PFSK-1 (cell line): Measurements from ENCODE around the gene TCOF1.

Experiments
- FOXP2 ChIP-seq: optimal IDR thresholded peaks from 2 replicates; pipeline ENCODE3; 2011; ENCODE audit warnings: borderline replicate concordance, control low read depth, inconsistent platforms; ENCODE audit not compliant: insufficient read depth; ENCODE audit errors: extremely low read length, extremely low read depth
- POLR2AphosphoS5 ChIP-seq: IDR thresholded peaks from 2 replicates; pipeline ENCODE4 v1.6.1; 2012; ENCODE audit warnings: low read depth, mild to moderate bottlenecking, control low read depth, low read length, moderate library complexity
- SIN3A ChIP-seq: IDR thresholded peaks from 2 replicates; pipeline ENCODE4 v1.6.1; 2012; ENCODE audit warnings: mild to moderate bottlenecking, low read length, moderate library complexity, borderline replicate concordance; ENCODE audit not compliant: insufficient read depth
- TAF1 ChIP-seq: IDR thresholded peaks from 2 replicates; pipeline ENCODE4 v1.6.1; 2012; ENCODE audit warnings: low read length, control low read depth, borderline replicate concordance; ENCODE audit not compliant: insufficient read depth
- TF ChIP-seq, protein P1 (sequence below), 2 experiments: IDR thresholded peaks; 2 replicates each; pipeline versions ENCODE4 v1.6.1 to v1.8.0; 2011 to 2012; ENCODE audit warnings: low read depth in 2 of 2, low read length in 2 of 2, control low read depth in 1 of 2, inconsistent platforms in 1 of 2, mild to moderate bottlenecking in 1 of 2, moderate library complexity in 1 of 2; ENCODE audit not compliant: insufficient read depth in 1 of 2

TCOF1 gene

DNA sequence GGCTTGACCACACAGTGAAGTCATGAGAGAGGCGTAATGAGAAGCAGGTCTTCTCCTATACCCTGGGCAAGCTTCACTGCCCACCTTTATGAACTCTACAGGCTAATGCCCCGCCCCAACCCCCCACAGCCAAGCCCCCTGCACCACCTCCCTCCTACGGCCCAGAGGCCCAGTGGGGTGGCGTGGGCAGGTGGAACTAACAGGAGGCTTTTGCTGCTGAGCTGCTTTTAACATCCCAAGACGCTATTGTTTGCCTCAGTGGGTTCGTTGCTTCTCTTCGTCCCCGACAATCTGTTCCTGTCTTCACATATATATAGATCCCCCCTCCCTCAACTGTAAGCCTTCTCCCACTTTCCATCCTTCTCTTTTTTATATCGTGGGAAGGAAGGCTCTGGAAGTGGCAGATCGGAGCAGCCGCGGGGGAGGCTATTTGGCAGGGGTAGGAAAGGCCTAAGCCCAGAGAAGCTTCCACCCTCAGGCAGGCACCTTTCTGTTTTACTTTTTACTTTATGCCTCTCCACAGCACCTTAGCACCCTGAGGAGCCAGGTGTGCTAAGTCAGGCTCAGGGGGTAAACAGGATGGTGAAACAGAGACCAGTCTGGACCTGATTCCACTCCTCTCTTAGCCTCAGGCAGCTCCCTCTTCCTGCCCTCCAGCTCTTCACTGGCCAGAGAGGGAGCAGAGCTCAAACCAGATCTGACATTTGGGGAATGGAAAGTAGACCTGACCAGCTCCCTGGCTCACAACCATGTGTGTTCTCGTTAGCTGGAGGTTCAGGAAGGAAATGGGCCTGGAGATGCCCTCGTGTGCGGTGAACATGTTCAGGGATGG is 28.7 kb downstream of the TCOF1 start:
- TF ChIP-seq SIN3A (no peak), FOXP2 (no peak), POLR2AphosphoS5 (no peak), TAF1 (no peak)
- TF ChIP-seq, protein P1, sequence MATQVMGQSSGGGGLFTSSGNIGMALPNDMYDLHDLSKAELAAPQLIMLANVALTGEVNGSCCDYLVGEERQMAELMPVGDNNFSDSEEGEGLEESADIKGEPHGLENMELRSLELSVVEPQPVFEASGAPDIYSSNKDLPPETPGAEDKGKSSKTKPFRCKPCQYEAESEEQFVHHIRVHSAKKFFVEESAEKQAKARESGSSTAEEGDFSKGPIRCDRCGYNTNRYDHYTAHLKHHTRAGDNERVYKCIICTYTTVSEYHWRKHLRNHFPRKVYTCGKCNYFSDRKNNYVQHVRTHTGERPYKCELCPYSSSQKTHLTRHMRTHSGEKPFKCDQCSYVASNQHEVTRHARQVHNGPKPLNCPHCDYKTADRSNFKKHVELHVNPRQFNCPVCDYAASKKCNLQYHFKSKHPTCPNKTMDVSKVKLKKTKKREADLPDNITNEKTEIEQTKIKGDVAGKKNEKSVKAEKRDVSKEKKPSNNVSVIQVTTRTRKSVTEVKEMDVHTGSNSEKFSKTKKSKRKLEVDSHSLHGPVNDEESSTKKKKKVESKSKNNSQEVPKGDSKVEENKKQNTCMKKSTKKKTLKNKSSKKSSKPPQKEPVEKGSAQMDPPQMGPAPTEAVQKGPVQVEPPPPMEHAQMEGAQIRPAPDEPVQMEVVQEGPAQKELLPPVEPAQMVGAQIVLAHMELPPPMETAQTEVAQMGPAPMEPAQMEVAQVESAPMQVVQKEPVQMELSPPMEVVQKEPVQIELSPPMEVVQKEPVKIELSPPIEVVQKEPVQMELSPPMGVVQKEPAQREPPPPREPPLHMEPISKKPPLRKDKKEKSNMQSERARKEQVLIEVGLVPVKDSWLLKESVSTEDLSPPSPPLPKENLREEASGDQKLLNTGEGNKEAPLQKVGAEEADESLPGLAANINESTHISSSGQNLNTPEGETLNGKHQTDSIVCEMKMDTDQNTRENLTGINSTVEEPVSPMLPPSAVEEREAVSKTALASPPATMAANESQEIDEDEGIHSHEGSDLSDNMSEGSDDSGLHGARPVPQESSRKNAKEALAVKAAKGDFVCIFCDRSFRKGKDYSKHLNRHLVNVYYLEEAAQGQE (IDR thresholded peaks at IDR 0.05; ENCODE audit: insufficient read depth in 1 of 2, low read depth in 2 of 2, low read length in 2 of 2), result no peak

DNA sequence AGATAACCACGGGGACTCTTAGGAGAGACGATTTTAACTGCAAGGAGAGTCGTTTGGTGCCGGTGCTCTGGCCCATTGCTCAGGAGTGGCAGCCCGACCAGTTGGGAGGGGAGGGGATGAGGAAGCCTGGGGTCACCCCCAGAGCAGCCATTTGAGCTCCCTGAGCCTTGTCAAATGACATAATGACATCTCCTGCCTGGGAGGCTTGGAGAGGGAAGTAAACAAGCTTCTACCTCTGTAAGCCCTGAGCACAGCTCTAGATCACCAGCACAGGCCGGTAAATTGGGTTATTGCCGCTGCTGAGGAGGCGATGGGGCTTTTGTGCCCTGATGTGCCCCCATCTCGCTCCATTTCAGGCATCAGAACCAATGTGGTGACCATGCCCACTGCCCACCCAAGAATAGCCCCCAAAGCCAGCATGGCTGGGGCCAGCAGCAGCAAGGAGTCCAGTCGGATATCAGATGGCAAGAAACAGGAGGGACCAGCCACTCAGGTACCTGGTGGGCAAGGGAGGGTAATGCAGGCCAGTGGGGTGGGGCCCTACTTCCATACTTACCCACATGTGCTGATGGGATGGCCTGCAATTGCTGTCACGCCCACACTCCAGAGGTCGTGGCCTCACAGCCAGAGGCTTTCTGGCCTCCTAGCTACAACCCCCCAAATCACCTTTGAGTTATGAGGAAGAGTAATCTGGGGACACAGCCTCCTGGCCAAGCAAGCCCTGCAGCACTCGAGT is 32.2 kb downstream of the TCOF1 start:
- TF ChIP-seq SIN3A (no peak), TAF1 (no peak), FOXP2 (no peak), POLR2AphosphoS5 (no peak)
- TF ChIP-seq, protein P1 (IDR thresholded peaks at IDR 0.05; ENCODE audit: insufficient read depth in 1 of 2, low read depth in 2 of 2, low read length in 2 of 2), result no peak

DNA sequence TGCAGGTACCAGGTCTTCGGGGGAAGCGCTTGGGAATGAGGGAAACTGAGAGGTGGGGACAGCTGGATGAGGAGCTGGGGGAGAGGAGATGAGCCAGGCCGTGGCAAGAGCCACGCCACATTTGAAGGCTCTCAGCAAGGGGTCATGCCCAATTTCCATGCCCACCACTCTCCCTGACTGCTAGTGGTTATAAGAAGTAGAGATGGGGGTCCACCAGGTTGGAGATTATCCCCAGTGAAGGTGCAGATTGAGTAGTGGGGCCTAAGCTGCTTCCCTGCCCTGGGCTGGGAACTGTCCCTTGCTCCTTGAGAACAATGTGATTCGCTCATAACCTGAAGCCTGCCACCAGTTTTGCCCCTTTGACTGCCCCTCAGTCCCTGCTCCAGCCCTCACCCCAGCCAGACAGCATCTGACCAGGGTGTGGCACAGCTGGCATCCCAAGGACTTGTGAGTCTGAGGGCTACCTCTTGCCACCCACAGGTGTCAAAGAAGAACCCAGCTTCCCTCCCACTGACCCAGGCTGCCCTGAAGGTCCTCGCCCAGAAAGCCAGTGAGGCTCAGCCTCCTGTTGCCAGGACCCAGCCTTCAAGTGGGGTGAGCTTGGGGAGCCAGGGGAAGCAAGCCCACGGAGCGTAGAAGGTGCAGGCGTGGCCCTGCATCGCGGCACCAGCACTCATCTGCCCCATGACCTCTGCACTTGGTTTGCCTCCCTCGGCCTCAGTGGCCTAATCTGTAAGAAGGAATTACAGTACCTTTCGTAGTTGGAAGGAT is 33.8 kb downstream of the TCOF1 start:
- TF ChIP-seq SIN3A (no peak), FOXP2 (no peak), POLR2AphosphoS5 (no peak), TAF1 (no peak)
- TF ChIP-seq, protein P1 (IDR thresholded peaks at IDR 0.05; ENCODE audit: insufficient read depth in 1 of 2, low read depth in 2 of 2, low read length in 2 of 2), result no peak

DNA sequence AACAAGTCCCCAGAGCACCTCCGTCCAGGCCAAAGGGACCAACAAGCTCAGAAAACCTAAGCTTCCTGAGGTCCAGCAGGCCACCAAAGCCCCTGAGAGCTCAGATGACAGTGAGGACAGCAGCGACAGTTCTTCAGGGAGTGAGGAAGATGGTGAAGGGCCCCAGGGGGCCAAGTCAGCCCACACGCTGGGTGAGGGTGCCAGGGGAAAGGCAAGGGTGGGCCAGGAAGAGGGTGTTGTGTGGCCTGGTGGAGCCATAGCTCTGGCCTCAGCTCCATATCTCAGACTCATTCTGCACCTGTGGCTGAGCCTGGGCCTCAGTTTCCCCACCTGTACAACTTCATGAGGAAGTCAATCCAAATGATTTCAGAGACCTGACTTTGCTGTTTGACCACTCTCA is 34.5 kb downstream of the TCOF1 start:
- TF ChIP-seq POLR2AphosphoS5 (no peak), FOXP2 (no peak), SIN3A (no peak), TAF1 (no peak)
- TF ChIP-seq, protein P1 (IDR thresholded peaks at IDR 0.05; ENCODE audit: insufficient read depth in 1 of 2, low read depth in 2 of 2, low read length in 2 of 2), result no peak
